WTC11 (cell line): Measurements from ENCODE around the gene MFGE8.

Experiments
- NR3C1 ChIP-seq: sonication (generic); formaldehyde crosslinking; conservative IDR thresholded peaks from 2 replicates; pipeline ENCODE4 v1.8.1; 2023; ENCODE audit warnings: low read depth, mild to moderate bottlenecking, missing genetic modification reagents
- TF ChIP-seq, protein P1 (sequence below): fragments of 200-600 bp; IDR thresholded peaks from 2 replicates; pipeline ENCODE4 v1.8.0; 2022; ENCODE audit warnings: antibody characterized with exemption

DNA sequence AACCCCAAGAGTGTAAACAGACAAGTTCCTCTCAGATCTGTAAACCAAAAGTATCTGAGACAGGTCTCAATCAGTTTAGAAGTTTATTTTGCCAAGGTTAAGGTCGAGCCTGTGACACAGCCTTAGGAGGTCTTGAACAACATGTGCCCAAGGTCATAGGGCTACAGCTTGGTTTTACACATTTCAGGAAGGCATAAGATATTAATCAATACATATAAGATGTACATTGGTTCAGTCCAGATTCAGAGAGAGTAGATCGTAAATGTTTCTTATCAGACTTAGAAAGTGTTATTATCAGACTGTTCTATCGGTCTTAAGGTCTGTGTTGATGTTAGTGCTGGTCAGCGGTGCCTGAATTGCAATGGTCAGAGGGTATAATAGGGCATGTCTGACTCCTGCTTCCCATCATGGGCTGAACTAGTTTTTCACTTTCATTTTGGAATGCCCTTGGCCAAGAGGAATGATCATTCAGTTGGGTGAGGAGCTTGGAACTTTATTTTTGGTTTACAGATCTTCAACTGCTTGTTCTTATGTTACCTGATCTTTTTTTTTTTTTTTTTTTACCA lies 27.0 kb upstream of the MFGE8 start:
- TF ChIP-seq, protein P1, sequence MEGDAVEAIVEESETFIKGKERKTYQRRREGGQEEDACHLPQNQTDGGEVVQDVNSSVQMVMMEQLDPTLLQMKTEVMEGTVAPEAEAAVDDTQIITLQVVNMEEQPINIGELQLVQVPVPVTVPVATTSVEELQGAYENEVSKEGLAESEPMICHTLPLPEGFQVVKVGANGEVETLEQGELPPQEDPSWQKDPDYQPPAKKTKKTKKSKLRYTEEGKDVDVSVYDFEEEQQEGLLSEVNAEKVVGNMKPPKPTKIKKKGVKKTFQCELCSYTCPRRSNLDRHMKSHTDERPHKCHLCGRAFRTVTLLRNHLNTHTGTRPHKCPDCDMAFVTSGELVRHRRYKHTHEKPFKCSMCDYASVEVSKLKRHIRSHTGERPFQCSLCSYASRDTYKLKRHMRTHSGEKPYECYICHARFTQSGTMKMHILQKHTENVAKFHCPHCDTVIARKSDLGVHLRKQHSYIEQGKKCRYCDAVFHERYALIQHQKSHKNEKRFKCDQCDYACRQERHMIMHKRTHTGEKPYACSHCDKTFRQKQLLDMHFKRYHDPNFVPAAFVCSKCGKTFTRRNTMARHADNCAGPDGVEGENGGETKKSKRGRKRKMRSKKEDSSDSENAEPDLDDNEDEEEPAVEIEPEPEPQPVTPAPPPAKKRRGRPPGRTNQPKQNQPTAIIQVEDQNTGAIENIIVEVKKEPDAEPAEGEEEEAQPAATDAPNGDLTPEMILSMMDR: no peak
- no peak for TF ChIP-seq NR3C1
